Stimulated activated CD8-positive, alpha-beta memory T cell treated with anti-CD3 and anti-CD28 coated beads, Interleukin-7, amount 100 ng/mL, for 24 hours (primary cell): Measurements from ENCODE around the gene NFKBIB.

Source experiments
- DNase-seq: peaks from one replicate; pipeline ENCODE4 v3.0.0-alpha.2; 2020; ENCODE audit warnings: low read depth

The NFKBIB gene

DNA sequence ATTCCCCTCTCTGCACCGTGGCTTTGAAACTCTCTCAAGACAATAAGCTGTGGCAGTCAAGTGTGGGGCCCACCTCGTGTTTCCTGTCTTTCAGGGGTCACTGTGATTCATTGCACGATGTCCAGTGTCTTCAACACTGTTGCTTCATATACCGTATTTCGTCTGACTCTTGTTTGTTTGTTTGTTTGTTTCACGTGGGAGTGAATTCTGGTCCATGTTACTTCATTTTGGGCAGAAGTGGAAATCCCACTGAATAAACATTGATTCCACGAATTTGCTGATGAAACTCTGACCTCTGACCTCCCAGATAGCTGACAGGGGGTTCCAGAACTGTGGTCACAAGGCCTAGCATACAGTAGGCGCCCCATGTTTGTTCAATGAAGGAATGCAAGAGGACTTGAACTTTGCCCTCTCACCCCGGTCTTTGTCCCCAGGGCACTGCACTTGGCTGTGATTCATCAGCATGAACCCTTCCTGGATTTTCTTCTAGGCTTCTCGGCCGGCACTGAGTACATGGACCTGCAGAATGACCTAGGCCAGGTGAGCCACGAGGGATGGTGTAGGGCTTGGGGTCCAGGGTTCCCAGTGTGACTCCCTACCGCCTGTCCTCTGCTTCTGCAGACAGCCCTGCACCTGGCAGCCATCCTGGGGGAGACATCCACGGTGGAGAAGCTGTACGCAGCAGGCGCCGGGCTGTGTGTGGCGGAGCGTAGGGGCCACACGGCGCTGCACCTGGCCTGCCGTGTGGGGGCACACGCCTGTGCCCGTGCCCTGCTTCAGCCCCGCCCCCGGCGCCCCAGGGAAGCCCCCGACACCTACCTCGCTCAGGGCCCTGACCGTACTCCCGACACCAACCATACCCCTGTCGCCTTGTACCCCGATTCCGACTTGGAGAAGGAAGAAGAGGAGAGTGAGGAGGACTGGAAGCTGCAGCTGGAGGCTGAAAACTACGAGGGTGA, 5.1 kb downstream of the NFKBIB start:
- no peak for DNase-seq

DNA sequence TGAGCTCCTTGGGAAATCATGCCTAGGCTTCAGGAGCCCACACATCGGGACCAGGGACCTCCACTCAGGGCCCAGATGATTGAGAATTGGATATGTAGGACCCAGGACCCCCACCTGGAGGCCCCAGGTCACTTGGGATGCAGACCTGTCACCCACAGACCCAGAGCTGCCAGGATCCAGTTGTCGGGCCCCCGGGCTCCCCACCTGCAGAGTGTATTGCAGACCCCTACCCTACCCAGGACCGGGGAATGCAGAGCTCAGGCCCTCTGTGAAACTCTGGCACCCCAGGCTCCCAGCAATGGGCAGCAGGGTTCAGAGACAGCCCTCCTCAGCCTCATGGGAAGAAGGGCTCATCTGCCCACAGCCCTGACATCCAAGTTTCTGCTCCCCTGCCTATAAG, 5.9 kb downstream of the NFKBIB start:
- no peak for DNase-seq

DNA sequence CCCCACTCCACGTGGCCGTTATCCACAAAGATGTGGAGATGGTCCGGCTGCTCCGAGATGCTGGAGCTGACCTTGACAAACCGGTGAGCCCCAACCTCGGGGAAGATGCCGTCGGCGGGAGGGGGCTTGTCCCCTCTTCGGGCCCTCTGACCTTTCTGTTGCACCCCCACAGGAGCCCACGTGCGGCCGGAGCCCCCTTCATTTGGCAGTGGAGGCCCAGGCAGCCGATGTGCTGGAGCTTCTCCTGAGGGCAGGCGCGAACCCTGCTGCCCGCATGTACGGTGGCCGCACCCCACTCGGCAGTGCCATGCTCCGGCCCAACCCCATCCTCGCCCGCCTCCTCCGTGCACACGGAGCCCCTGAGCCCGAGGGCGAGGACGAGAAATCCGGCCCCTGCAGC, 7.5 kb downstream of the NFKBIB start:
- DNase-seq: no peak

DNA sequence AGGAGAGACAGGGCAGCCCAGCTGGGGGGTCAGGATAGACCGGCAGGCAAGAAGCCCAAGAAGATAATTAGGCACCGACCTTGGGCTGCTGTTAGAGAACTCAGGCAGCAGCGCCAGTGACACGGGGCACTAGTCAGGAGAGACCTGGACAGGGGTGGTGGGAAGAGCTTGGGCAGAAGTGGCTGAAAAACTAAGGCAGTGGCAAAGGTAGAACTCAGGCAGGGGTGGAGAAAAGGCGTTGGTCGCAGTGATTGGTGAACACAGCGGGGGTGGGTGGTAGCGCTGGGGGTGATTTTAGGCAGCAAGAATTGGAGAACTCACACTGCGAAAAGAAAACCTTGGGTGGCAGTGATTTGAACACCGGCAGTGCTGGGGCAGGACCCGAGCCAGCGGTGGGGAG, 7.9 kb downstream of the NFKBIB start:
- no peak for DNase-seq

DNA sequence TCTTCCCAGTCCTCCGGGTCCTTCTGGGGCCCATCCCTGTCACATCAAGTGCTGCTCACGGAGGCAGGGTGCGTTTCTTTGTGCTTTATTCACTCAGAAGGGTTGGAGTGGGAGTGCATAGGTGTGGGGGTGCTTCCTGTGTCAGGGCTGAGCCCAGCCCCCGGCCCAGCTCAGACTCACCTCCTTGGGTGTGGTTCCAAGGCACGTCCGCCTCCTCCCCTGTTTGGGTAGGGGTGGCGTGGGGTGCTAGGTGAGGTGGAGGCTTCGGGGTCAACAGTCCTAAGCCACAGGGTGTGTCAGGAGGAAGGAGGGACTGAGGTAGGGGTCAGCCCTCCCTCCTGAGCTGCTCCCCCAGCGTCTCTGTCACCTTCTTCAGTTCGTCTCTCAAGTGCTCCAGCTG, 9.1 kb downstream of the NFKBIB start:
- DNase-seq: no peak

DNA sequence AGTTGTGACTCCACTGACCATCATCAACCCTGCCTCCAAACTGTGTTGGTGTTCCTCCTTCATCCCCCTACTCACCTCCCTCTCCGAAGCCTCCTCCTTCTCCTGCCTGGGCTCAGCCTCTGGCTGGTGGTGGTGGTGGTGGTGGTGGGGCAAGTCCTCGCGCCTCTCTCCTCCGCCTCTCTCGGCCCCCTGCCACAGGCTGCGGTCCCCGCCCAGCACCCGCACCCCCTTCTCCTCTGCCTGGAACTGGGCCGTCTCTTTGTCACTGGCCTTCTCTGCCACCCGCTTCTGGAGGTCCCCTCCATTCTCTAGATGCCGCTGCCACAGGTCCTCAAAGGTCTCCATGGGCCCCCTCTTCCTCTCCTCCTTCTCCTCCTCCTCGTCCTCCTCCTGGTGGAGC, 10.7 kb downstream of the NFKBIB start:
- DNase-seq: no peak

DNA sequence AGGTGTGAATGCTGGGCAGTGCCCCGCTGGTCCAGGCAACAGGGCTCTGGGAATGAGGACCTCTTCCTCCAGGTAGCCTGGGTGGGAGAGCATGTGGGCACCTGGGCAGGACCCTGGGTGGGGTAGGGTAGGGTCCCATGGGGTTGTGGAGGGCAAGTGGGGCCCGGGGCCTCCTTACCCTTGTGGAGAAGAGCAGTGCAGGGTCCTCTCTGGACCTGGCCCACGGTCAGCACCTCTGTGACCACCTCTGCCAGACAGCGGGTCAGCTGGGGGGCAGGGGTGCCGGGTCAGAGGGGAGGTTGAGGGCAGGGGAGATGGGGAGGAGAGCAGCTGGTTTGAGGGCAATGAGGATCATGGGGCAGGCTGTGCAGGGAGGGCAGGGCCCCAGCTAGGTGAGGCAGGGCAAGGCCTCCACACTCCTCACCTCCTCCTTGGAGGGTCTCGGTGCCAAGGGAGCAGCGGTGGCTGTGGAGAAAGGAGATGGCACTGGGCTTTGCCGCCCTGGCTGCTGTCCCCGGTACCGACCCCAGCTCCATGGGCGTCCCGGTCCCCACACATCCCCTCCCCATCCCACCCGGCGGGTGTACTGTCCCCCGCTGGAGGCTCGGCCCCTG, 11.7 kb downstream of the NFKBIB start:
- no peak for DNase-seq

DNA sequence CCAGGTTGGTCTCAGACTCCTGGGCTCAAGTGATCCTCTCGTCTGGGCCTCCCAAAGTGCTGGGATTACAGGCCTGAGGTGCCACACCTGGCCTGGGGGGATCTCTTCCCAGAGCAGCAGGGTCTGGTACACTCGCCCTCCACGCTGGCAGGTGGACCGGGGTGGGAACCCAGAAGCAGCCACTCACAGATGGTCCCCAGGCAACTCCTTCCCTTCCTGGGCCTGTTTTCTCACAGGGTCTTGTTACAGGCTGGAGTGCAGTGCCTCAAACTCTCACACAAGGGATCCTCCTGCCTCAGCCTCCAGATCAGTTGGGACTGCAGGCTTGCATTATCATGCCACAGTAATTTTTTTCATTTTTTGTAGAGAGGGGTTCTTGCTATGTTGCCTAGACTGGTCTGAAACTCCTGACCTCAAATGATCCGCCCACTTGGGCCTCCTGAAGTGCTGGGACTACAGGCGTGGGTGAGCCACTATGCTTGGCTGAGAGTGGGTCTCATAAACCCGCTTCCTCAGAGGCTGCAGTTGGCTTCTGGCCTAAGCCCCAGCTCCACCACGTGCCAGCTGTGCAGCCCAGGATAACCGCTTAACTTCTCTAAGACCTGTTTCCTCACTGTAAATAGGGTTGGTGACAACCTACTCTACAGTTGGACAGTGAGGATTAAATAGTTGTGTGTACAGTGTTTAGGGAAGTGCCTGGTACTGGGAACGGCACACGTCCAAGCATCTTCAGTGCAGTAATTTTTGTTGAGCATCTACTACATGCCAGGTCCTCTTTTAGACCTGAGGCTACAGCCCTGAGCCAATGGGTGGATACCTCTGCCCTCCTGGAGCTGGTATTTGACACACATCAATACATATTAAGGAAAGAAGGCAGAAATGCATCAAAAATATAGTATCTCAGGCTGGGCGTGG, 13.1 kb downstream of the NFKBIB start:
- no peak for DNase-seq

DNA sequence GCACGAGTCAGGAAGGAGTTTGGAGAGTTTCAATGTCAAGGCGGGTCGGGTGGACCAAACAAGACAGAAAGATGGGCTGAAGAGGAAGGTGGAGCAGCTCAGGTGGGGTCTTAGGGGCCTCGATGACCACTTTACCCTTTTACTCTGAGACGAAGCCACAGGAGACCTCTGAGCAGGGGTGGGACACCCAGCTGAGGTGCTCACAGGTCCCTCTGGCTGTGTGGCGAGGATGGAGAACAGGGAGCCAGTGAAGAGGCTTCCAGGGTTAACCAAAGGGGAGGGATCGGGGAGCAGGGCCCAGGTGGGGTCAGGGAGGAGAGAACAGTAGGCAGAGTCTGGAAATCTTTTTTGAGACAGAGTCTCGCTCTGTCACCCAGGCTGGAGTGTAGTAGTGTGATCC, 14.2 kb downstream of the NFKBIB start:
- DNase-seq: no peak

DNA sequence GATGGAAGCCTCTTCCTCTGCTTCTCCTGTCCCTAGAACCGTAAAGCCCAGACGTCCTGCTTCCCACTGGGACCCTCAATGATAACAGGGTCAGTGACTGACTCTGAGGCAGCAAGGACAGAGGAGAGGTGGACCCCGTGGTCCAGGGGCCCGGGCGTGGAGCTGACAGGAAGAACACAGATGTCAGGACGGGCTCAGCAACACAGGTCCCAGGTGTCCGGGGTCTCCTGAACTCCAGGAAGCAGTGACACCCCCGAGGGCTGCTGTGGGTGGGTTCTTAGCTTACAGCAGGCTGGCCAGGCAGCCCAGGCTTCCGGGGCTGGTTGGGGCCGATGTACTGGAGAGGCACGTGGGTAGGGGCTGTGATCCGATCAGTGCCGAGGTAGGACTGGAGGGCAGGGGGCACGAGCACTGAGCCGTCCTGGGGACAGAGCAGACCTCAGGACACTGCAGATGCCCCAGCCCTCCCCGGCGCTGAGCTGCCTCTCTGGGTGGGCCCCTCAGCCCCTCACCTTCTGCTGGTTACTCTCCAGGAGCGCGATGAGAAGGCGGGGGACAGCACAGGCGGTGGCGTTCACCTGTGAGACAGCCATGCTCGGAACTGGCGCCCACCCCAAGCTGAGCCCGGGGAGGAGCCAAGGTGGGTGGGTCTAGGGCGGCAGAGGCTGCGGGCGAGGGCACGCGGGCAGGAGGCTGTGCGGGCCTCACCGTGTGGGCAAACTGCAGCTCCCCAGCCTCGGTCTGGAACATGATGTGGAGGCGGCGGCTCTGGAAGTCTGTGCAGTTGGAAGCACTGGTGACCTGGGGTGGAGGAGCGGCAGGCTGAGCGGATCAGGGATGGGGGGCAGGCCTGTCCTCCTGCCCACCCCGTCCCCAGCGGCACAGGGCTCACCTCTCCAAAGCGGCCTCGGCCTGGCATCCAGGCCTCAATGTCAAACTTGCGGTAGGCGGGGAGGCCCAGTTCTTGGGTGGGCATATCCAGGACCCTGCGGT, 15.9 kb downstream of the NFKBIB start:
- no peak for DNase-seq

DNA sequence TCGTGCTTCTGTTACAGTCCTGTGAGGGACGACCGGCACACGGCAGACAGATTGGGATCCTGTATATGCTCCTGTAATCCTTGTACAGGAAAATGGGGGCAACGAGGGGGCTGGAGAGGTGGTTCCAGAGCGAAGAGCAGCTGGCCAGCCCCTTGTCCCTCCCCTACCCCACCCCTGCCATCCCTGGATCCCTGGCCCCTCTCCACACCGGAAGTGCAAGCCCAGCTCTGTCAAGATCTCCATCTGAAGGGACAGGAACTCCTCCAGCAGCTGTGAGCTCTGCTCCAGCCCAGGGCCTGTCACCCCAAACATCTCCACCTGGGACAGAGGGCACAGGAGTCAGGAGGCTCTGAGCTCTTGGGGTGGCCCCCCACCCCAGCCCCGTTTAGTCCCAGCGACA, 17.7 kb downstream of the NFKBIB start:
- DNase-seq: no peak

DNA sequence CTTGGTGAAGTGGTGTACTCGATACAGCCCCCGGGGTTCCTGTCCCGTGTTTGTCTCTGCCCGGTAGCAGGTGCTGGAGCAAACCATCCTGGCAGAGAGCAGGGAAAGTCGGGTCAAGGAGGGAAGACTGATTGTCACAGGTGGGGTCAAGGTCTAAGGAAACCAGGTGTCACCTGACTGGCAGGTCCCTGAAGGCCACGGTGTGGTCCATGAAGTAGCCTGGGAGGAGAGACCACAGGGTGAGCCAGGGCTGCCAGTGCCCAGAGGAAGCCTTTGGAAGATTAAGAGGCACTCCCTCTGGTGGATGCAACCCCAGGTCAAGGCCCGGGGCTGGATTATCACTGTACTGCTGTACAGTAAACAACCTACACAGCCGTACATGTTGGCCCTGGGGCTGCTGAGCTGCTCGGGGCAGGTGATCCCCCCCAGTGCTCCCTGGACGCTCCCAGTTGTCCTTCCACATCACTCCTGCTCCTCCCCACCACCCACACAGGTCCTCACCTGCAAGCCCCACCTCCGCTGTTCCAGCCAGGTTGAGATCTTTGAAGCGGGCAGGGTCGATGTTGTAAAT, 18.2 kb downstream of the NFKBIB start:
- no peak for DNase-seq

DNA sequence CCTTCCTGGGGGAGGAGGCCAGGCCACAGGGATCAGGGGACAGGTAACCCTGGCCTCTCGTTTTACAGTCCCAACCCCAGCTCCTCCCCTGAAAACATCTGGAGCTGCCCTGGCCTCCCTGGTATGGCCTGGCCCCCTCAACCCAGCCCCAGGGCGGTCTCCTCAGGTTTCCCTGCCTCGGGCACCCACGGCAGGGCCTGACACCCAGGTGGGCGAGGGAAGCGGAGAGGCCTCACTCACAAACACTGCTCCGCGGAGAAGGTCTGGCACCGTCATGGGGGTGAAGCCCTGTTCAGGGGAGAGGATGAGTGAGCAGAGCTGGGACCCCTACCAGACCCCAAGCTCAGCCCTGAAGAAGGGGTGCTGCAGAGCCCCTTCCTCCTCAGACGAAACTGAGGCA, 18.8 kb downstream of the NFKBIB start:
- no peak for DNase-seq

DNA sequence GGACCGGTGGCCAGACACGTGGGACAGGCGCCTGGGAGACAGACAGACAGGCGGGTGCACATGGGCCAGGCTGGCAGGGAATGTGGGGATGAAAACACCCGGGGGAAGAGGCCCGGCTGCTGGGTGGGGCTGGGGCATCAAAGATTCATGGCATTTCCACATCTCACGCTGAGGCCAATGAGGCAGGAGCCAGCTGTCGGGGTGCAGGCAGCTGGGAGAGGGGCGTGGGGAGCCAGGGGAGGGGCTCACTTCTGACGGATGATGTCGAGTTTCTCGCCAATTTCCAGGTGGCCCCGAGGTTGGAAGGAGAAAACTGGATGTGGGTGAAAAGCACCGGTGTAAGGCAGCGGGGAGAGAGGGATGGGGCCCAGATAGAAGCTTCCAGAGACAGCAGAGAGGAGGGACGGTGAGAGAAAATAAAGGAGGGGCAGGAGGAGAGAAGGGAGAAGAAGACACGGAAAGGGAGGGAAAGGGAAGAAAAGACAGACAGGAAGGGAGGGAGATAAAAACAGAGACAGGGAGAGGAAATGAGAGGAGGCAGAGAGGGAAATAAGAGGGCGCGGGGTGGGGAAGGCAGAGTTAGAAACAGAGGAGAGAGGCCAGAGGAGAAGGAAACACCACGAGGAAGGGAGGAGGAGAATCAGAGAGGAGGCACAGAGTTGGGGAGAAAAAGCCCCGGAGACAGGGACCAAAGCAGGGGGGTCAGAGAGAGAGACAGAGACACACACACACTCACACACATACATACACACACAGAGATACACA, 20.2 kb downstream of the NFKBIB start:
- DNase-seq: no peak

DNA sequence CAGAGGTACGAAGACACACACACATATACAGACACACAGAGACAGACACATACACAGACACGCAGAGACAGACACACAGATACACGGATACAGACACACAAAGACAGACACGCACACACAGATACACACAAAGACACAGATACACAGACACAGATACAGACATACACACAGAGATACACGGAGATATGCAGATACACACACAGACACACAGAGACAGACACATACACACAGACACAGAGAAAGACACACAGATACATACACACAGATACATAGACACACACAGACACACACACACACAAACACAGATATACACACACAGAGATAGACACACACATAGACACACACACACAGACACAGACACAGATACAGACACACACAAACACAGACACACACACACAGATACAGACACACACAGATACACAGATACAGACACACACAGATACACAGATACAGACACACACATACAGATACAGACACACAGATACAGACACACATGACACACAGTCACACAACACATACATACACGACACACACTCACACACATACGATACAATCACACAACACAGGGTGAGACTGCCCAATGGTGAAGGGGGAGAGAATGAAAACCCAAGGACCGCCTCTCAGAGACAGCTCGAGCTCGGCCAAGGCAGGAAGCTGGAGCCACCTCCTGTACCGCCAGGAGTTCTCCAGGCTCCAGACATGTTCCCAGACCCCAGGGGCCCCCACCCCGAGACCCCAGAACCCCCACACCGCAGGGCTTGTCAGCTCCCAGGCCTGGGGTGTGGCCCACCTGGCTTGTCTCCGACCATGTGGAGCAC, 21.0 kb downstream of the NFKBIB start:
- DNase-seq: no peak

DNA sequence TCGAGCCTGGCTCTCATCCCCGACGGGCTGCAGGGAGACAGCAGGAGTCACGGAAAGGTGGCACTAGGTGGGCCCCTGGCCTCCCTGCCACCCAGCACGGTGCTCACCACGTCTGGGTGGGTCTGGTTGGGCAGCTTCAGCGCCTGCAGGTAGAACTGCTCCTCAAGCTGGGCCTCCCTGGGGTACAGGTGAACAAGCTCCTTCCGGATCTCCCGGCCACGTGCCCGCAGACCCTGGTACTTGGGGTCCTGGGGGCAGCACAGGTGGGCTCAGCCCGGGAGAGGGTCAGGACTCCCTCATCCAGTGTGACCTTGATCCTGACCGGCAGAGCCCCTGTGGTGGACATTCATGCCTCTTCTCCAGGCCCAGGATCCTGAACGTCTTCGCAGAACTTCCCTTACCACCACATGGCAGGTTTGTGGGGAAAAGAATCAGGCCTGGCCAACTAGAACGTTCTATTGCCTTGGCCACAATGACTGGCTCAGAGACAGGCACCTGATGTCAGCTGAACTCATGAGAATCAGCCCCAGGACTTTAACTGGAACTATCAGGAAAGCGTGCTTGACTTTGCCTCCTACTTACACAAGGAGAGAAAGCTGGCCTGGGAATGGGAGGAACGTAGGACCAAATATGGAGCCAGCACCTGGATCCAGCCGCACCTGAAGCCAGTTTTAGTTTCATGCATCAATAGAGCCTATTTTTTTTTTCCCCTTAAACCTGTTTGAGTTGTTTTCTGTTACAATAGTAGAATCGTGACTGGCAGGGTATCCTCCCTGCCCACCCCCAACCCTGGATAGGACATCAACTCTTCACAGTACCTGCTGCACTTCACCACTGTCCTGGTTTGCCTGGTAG, 21.9 kb downstream of the NFKBIB start:
- no peak for DNase-seq

DNA sequence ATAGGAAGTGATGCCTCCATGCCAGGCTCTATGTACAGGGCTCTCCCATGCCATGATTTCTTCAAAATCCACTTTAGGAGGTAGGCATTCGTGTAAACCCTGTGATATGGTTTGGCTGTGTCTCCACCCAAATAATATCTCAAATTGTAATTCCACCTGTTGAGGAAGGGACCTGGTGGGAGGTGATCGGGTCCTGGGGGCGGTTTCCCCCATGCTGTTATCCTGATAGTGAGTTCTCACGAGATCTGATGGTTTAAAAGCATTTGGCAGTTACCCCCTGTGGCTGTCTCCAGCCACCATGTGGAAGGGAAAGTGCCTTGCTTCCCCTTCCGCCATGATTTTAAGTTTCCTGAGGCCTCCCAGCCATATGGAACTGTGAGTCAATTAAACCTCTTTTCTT, 22.7 kb downstream of the NFKBIB start:
- no peak for DNase-seq

DNA sequence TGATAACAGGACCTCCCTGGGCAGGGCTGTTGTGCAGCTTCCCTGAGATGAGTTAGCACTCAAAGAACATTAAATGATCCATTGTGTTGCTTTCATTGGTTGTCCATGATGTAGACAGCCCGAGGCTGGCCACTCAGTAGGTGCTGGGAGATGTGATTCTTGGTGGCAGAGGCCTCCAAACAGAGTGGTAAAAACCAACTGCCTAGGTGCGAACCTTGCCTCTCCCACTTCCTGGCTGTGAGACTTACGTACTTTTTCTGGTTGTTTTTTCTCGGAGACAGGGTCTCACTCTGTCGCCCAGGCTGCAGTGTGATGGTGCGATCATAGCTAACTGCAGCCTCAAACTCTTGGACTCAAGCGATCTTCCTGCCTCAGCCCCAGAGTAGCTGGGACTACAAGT, 24.6 kb downstream of the NFKBIB start:
- DNase-seq: no peak
